Stromal cell of bone marrow (primary cell): ENCODE measurements around the gene NDUFV1.

Experiments
- DNase-seq: peaks from one replicate; pipeline ENCODE4 v3.0.0-alpha.2; 2012; ENCODE audit warnings: low read depth

NDUFV1 gene

DNA sequence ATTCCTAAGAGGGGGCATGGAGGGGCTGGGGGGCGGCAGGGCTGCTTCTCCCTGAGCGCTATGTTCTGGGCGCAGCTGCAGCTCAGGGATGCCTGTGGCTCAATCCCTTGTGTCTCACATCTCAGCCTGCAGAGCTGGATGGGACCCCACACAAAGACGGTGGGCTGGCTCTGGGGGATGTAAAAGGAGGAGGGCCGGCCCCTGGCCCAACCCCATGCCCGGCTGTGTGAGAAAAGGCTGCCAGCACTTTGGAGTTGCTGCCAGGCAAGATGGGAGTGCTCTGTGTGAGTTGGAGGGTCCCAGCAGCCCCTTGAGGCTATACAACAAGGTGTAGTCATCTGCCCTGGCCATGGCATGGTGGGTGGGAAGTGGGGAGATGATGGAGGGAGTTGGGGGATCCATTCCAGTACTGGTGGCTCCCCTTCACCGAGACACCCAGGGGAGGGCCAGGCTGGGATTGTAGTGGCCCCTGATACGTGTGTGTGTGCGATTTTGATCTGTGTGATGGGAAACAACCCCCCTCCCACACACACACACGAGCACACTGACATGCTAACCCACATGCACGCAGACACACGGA is 34.1 kb downstream of the NDUFV1 start:
- DNase-seq: no peak

DNA sequence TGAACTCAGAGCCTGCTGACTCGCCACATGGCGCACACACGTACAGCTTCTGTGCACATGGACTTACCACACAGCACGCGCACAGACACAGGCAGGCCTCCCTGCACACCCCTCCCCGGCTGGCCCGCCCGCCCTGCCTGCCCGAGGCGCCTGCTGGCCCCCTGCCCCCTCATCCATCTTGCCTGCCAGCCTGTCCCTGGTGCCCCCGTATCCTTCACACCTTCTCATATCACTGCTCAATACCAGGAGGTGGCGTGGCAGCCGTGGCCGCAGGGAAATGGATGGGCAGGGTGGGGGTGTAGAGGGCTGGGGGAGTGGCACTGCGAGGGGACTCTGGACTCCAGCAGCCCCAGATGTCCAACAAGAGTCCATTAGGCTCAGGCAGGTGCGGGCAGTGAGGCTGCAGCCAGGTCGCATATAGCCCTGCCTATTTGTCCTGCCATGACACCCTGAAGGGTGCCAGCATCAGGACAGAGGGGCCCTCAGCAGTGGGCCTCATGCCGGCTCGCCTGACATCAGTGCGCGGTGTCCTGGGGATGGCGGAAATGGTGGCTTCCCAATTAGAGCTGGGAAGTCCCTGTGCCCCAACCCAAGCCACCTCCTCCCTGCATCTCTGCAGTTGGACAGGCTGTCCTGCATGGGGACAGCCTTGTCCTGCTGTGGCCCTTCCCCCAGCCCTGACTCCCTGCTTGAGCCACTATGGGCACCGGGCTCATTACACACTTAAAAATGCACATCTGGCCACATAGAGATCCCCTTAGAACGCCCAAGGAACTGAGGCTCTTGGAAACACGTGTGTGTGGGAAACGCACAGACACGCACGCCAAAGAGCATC is 34.8 kb downstream of the NDUFV1 start:
- no peak for DNase-seq

- no peak for DNase-seq
These were observed 35.7 kb downstream of the NDUFV1 start for GRCh38 chr11:67642173-67643120.

DNA sequence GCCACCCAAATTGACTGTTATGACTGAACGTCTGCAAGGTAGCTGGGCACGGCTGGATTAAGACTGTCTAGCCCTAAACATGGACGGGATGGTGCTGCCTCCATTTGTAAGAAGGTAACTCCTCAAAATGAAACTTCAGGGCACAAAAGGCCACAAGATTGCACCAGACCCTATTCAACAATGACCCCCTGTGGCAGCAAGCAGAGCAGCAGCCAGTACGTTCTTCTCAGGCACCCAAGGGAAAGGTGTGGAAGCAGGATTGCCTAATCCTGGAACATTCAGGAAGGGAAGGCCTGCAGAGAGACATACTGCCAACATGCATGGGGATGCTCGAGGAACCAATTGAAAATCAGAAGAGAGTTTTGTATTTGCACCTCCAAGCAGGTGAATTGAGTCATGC is 37.3 kb downstream of the NDUFV1 start:
- no peak for DNase-seq

DNA sequence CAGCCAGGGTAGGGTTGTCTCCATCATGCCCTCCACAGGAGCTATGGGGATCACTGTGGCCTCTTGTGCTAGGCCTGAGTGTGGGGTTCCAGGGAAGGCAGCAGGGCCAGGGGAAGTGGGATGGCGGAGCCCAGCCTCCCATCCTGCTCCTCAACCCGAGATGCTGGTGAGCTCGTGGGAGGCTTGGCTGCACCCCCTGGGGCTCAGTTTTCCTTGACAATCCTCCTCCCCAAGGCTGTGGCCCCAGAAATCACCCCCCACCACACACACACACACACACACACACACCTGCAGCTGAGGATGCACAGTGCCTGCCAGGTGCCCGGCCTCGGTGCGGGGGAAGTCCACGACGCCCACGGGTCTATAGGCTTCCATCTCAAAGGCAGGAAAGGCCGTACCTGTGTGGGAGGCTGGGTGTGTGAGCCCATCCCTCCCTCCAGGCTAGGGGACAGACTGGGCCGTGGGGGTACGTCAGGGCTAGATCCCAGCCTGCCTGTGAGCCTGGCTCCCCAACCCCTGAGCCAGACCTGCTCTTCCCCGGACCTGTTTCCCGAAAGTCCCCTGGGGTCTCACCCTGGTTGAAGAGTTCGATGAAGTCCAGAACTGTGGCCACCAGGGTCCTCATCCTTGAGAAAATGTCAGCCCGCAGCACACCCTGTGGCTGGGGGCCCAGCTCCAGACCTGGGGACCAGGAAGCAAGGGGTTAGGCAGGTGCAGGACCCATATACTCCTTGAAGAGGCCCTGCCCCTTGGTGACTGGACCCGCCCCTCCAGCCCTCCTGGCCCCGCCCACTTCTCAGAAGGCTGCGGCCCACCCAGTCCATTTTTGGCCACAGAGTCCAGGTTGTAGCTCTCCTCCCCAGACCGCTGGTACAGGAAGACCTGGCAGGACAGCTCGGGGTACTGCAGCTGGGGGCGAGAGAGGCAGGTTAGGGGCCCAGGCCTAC is 38.0 kb downstream of the NDUFV1 start:
- no peak for DNase-seq

DNA sequence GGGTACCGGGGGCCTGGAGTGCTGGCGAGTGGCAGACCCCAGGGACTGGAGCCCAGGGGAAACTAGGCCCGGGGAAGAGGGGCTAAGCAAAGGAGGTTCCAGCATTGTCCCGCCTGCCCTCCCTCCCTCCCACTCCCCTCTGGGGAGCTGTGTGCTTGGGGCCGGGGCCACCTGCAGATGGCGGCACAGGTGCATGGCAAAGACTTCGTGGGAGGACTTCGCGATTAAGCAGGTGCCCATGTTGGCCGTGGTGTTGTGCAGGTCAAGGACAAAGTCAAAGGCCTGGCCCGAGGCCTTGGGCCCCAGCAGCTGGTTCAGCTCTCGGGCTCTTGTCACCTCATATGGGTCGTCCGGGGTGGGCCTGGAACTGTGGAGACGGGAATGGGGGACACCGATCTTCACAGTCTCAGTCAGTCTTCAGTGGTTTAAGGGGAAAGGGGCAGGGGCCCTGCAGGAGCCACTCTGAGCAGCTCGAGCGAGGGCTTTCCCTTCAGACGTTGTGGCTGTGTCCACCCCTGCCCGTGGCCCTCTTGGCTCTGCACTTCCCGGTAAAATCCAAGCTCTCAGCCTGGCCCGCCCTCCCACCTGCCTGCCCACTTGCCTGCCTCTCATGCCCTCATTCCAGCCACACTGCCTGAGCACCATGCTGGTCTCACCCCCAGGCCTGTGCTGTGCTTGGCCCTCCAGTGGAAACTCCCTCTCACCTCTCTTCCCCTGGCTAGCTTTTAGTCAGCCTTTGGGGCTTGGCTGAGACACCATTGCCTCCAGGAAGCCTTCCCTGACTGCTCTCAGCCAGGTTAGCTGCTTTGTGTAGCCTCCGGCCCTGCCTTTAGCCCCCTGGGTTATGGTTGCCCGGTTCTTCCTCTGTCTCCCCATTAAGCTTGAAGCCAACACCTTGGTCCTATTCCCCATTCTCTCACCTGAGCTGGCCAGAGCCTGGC is 39.1 kb downstream of the NDUFV1 start:
- DNase-seq: no peak

- no peak for DNase-seq
These were observed 40.0 kb downstream of the NDUFV1 start for GRCh38 chr11:67646535-67647336.

- no peak for DNase-seq
These were observed 40.7 kb downstream of the NDUFV1 start for GRCh38 chr11:67647471-67647870.

DNA sequence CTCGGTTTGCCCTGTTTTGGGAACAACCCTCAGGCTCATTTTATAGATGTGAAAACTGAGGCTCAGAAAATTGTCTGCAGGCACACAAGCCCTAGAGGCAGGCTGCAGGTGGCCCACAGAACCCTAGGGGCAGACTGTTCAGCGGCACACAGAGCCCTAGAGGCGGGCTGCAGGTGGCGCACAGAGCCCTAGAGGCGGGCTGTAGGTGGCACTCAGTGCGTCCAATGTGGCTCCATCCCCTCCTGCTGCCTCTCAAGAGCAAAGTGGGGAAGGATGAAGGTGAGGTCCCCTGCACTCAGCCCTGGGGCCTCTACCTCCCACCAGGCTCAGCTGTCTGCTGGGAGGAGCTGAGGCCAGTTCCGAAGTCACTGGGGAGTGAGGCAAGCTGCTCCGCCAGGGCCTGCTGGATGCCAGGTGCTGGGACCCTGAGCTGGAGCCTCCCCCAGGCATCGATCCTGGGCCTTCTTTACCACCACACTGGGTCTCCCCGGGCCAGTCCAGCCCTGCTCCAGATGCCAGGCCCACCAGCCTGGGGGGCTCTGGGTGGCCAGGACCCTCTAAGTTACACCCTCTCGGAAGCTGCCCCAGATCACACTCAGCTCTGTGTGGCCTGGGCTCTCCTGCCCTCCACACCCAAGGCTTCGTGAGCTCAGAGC is 41.5 kb downstream of the NDUFV1 start:
- DNase-seq: no peak

DNA sequence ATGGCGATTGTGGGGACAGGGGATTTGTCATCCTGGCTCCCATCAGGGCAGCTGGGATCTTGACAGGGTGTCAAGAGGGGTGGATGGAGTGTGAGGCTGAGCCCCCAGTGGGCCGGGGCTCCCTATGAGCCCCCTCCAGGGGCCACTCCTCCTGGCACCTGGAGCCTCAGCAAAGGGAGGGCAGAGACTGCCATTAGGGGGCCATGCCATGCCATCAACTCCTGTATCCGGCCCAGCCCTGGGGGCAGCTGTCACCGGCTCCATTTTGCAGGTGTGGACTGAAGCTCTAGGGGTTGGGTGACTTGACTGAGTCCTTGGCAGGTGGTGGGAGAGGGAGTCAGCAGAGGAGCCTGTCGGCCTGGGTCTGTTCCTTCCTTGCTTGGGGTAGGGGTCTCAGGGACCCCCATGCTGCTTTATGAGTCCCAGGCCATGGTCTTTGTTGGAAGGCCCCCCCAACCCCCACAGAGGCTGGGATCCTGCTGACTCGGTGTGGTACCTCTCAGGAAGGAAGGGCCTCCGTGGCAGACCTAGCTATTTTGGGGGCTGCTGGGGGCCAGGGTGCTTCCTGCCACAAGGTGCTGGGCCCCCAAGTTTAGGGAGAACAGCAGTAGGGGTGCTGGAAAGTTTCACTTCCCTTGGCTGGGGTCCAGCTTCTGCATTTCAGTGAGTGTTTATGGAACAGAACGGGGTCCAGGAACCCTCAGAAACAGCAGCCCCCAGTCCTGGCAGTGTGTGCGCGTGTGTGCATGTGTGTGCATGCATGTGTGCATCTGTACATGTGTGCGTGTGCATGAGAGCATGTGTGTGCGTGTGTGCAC is 42.3 kb downstream of the NDUFV1 start:
- no peak for DNase-seq

- no peak for DNase-seq
These were observed 43.1 kb downstream of the NDUFV1 start for GRCh38 chr11:67649634-67650510.

DNA sequence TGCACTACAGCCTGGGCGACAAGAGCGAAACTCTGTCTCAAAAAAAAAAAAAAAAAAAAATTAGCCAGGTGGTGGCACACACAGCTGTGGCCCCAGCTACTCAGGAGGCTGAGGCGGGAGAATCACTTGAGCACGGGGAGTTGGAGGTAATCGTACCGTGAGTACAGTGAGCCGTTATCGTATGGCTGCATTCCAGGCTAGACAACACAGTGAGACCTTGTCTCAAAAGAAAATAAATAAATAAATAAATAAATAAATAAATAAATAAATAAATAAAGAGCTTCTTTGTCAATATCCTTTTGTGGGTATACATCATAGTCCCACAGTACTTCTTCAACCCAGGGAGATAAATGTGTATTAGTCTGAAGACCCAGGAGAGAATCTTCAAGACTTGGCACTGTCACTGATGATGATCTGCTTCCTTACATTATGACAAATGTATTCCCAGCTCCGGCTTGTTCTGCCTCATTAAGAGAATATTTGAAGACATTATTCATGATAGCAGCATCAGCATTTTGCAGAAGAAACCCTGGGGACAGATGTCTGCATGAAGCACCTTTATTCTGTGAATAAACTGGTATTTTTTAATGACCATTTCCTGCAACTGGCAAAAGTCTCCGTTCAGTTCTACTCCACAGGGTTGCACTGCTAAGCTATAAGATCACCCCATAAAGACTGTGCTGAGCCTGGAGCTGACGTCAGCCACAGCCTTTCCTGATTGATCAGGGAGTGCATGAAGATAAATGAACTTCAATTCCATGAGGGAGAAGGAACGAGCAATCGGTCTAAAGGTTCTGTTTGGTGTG is 45.4 kb downstream of the NDUFV1 start:
- DNase-seq: no peak

GRCh38 chr11:67652965-67653845 is 46.5 kb downstream of the NDUFV1 start:
- no peak for DNase-seq

GRCh38 chr11:67654225-67654624 is 47.5 kb downstream of the NDUFV1 start:
- DNase-seq: no peak

- no peak for DNase-seq
These were observed 49.7 kb downstream of the NDUFV1 start for GRCh38 chr11:67656278-67656922.
